Vagina (tissue), 2 donors: Measurements from ENCODE around the gene KRTAP3-1.

ENCODE experiments used
- CTCF ChIP-seq, 3 experiments: fragments of 450-650 bp in 2 of 3; fragments of 200-600 bp in 1 of 3; sonication (generic) in 1 of 3; IDR thresholded peaks; one replicate each; pipeline ENCODE4 v1.5.1; 2017 to 2019; ENCODE audit warnings: antibody characterized with exemption in 3 of 3, mild to moderate bottlenecking in 2 of 3, moderate library complexity in 2 of 3
- POLR2A ChIP-seq, 2 donors: fragments of 450-650 bp; IDR thresholded peaks; one replicate each; pipeline ENCODE4 v1.6.1; 2017; ENCODE audit warnings: antibody characterized with exemption in 2 of 2, mild to moderate bottlenecking in 2 of 2, moderate library complexity in 2 of 2

GRCh38 chr17:40974366-40974765 is 34.6 kb downstream of the KRTAP3-1 start:
- TF ChIP-seq CTCF (IDR thresholded peaks at IDR 0.05) (no peak), POLR2A (IDR thresholded peaks at IDR 0.05) (no peak)
